ENCODE measurements around the gene UGT1A6.

GRCh38 chr2:233760043-233760442, 67.4 kb downstream of the UGT1A6 start, which contains the start of gene UGT1A1:
- TF ChIP-seq CTCF (IDR thresholded peaks at IDR 0.05) = no peak
- no peak for TF ChIP-seq AFF4 (CRISPR knock-in tag; IDR thresholded peaks at IDR 0.05; ENCODE audit: borderline replicate concordance)
- no peak for TF ChIP-seq PREB (CRISPR knock-in tag; IDR thresholded peaks at IDR 0.05; ENCODE audit: borderline replicate concordance)
